Central memory CD4-positive, alpha-beta T cell (primary cell): ENCODE measurements around the gene CYP4F2.
"Not testable (repeated sequence)": the region's sequence is repeated elsewhere in the genome, so short reads cannot be mapped to it uniquely, and the experiment has no call there.

Experiments used
- DNase-seq: peaks from one replicate; pipeline ENCODE4 v3.0.0; 2022
- total RNA-seq, 3 experiments: gene quantifications; one replicate each; lab custom pipeline; 2026; lab: John Stamatoyannopoulos, UW

Gene CYP4F2
- 0 reads per million in 3 experiments for total RNA-seq

- no peak for DNase-seq
These were observed at the start of gene CYP4F2 for GRCh38 chr19:15897738-15898276. TSS of gene CYP4F2 (minus strand) at chr19:15898074. CDS start at chr19:15897611, 463 bp downstream.

GRCh38 chr19:15945301-15945700 lies 47.4 kb upstream of the CYP4F2 start:
- DNase-seq, result no peak

GRCh38 chr19:15944401-15944800 lies 46.5 kb upstream of the CYP4F2 start:
- DNase-seq, result no peak

GRCh38 chr19:15937771-15938170 lies 39.9 kb upstream of the CYP4F2 start:
- DNase-seq, result no peak

GRCh38 chr19:15936950-15937349 lies 39.1 kb upstream of the CYP4F2 start:
- no peak for DNase-seq

GRCh38 chr19:15936173-15936572 lies 38.3 kb upstream of the CYP4F2 start:
- DNase-seq, result no peak

GRCh38 chr19:15935167-15935702 lies 37.4 kb upstream of the CYP4F2 start:
- no peak for DNase-seq

GRCh38 chr19:15934332-15935078 lies 36.6 kb upstream of the CYP4F2 start, which contains the start of gene CYP4F11:
TSS of gene CYP4F11 (minus strand) at chr19:15934529. CDS start at chr19:15934408, 121 bp downstream.
- DNase-seq, result no peak

- DNase-seq, result not testable (repeated sequence)
These were observed 36.0 kb upstream of the CYP4F2 start for GRCh38 chr19:15933761-15934331.

- DNase-seq, result no peak
These were observed 30.4 kb upstream of the CYP4F2 start for GRCh38 chr19:15928321-15928720.

- DNase-seq, result no peak
These were observed 28.6 kb upstream of the CYP4F2 start for GRCh38 chr19:15926484-15926883.

- DNase-seq, result no peak
These were observed 25.8 kb upstream of the CYP4F2 start for GRCh38 chr19:15923702-15924101.

GRCh38 chr19:15922021-15922420 lies 24.1 kb upstream of the CYP4F2 start:
- no peak for DNase-seq

GRCh38 chr19:15919243-15919642 lies 21.4 kb upstream of the CYP4F2 start:
- DNase-seq, result no peak

- DNase-seq, result no peak
These were observed 17.2 kb upstream of the CYP4F2 start for GRCh38 chr19:15915109-15915508.

GRCh38 chr19:15913830-15914229 lies 16.0 kb upstream of the CYP4F2 start:
- DNase-seq, result no peak

- DNase-seq, result no peak
These were observed 15.5 kb upstream of the CYP4F2 start for GRCh38 chr19:15913384-15913783.

GRCh38 chr19:15911599-15912235 lies 13.8 kb upstream of the CYP4F2 start:
- DNase-seq, result no peak

GRCh38 chr19:15905026-15905425 lies 7.2 kb upstream of the CYP4F2 start:
- no peak for DNase-seq

GRCh38 chr19:15902898-15903297 lies 5.0 kb upstream of the CYP4F2 start:
- not testable (repeated sequence) for DNase-seq

- no peak for DNase-seq
These were observed 4.4 kb upstream of the CYP4F2 start for GRCh38 chr19:15902254-15902653.

- no peak for DNase-seq
These were observed 2.6 kb upstream of the CYP4F2 start for GRCh38 chr19:15900504-15900903.

- DNase-seq, result not testable (repeated sequence)
These were observed 2.2 kb upstream of the CYP4F2 start for GRCh38 chr19:15900032-15900431.
